GM12864 (cell line): ENCODE results near the gene LAPTM4A.

Experiments used
- DNase-seq: peaks from one replicate; pipeline ENCODE4 v3.0.0-alpha.2; 2011; ENCODE audit warnings: low read depth
- H3K4me3 ChIP-seq: 2 replicates; pipeline ENCODE4 v1.5.1; 2011; ENCODE audit warnings: mild to moderate bottlenecking, low read depth, low read length, control low read depth
- TF ChIP-seq, protein P1 (sequence below): IDR thresholded peaks from 2 replicates; pipeline ENCODE4 v1.5.1; 2011; ENCODE audit warnings: low read depth, mild to moderate bottlenecking, moderate library complexity, low read length, control low read depth, inconsistent platforms; ENCODE audit errors: missing control alignments

The LAPTM4A gene

GRCh38 chr2:20030224-20030623 is 21.2 kb downstream of the LAPTM4A start:
- DNase-seq = no peak
- H3K4me3 ChIP-seq = no peak overlapping the region
- TF ChIP-seq, protein P1, sequence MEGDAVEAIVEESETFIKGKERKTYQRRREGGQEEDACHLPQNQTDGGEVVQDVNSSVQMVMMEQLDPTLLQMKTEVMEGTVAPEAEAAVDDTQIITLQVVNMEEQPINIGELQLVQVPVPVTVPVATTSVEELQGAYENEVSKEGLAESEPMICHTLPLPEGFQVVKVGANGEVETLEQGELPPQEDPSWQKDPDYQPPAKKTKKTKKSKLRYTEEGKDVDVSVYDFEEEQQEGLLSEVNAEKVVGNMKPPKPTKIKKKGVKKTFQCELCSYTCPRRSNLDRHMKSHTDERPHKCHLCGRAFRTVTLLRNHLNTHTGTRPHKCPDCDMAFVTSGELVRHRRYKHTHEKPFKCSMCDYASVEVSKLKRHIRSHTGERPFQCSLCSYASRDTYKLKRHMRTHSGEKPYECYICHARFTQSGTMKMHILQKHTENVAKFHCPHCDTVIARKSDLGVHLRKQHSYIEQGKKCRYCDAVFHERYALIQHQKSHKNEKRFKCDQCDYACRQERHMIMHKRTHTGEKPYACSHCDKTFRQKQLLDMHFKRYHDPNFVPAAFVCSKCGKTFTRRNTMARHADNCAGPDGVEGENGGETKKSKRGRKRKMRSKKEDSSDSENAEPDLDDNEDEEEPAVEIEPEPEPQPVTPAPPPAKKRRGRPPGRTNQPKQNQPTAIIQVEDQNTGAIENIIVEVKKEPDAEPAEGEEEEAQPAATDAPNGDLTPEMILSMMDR = no peak

- TF ChIP-seq, protein P1 = no peak
- H3K4me3 ChIP-seq = no peak overlapping the region
- DNase-seq = no peak
Observed at GRCh38 chr2:20027705-20028434, 23.6 kb downstream of the LAPTM4A start.

DNA sequence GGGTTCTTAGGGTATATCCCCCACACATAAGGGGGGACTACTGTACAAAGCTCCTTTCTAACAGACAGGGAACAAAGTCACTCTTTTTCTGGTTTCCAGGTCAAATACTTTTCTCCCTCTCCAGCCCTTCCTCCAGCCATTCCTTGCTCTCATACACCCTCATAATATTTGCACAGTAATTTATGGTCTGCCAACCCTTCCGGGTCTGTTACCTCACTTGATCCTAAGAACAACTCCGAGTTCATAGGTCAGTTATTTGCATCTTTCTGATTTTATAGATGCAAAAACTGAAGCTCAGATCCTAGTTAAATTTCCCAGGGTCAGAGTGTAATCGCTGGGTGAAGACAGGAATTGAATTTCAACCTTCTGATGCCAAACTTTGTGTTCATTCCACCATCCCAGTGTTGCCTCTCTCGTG is 24.2 kb downstream of the LAPTM4A start:
- no peak for DNase-seq
- TF ChIP-seq, protein P1 = no peak
- H3K4me3 ChIP-seq = no peak overlapping the region

- no peak overlapping the region for H3K4me3 ChIP-seq
- TF ChIP-seq, protein P1 = no peak
- DNase-seq = no peak
Observed at GRCh38 chr2:20025065-20025786, 26.2 kb downstream of the LAPTM4A start.

- TF ChIP-seq, protein P1 = no peak
- no peak for DNase-seq
- H3K4me3 ChIP-seq = no peak overlapping the region
Observed at GRCh38 chr2:20023688-20024087, 27.7 kb downstream of the LAPTM4A start.

GRCh38 chr2:20021405-20022009 is 29.9 kb downstream of the LAPTM4A start:
- no peak overlapping the region for H3K4me3 ChIP-seq
- TF ChIP-seq, protein P1 = no peak
- no peak for DNase-seq

DNA sequence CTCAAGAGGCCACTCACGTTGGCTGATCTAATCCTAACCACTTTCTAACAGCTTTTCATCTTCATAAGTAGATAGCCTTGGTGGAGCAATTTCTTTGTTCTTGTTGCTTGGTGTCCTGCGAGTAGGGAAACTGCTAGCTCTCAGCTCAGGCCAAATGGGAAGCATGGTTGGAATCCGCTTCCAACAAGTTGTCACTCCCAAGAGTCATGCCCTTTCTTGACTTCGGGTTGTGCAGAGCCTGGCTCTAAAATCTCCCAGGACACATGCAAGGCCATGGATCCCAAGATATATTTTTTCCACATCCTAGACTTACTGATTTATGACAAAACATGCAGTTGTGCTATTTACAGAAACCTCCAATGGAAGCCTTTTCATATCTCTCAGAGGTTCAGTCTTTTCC is 31.7 kb downstream of the LAPTM4A start:
- TF ChIP-seq, protein P1 = no peak
- H3K4me3 ChIP-seq = no peak overlapping the region
- no peak for DNase-seq
